ENCODE results near the gene POMT2.

POMT2 gene

GRCh38 chr14:77248666-77249065 lies 72.0 kb downstream of the POMT2 start:
- no peak overlapping the region for H3K27ac ChIP-seq (ENCODE audit: low read length)
- H3K4me3 ChIP-seq (ENCODE audit: low read length), result no peak overlapping the region
- H3K27me3 ChIP-seq (ENCODE audit: control insufficient read depth, insufficient read depth, low read length), result no peaks in the 10 kb centered on the region
- no peak overlapping the region for H3K9ac ChIP-seq (ENCODE audit: low read length)
- no peaks in the 10 kb centered on the region for H3K9me3 ChIP-seq (ENCODE audit: control insufficient read depth, low read depth, low read length)
- H3K36me3 ChIP-seq (ENCODE audit: control insufficient read depth, low read depth, low read length), result no peaks in the 10 kb centered on the region
- H3K4me1 ChIP-seq (ENCODE audit: control insufficient read depth, low read depth, low read length), result no peaks in the 10 kb centered on the region

DNA sequence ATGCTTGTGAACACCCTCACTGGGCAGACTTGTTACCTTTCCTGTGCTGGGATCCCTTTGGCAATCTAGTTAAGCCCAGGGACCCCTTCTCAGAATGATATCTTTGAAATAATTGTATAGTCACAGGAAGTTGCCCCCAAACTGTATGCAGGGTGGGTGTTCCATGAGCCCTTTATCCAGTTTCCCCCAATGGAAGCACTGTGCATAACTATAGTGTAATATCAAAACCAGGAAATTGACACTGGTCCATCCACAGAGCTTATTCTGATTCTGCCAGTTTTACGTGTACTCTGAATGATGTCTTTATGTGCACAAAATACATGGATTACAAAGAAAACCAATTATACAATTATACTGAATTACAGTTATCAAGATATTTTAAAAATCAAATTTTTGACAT lies 73.9 kb downstream of the POMT2 start:
- Histone ChIP-seq H3K9me3 (ENCODE audit: control insufficient read depth, low read depth, low read length) (no peaks in the 10 kb centered on the region), H3K9ac (ENCODE audit: low read length) (no peak overlapping the region), H3K4me1 (ENCODE audit: control insufficient read depth, low read depth, low read length) (no peaks in the 10 kb centered on the region), H3K27me3 (ENCODE audit: control insufficient read depth, insufficient read depth, low read length) (no peaks in the 10 kb centered on the region), H3K4me3 (ENCODE audit: low read length) (no peak overlapping the region), H3K27ac (ENCODE audit: low read length) (no peak overlapping the region), H3K36me3 (ENCODE audit: control insufficient read depth, low read depth, low read length) (no peaks in the 10 kb centered on the region)

DNA sequence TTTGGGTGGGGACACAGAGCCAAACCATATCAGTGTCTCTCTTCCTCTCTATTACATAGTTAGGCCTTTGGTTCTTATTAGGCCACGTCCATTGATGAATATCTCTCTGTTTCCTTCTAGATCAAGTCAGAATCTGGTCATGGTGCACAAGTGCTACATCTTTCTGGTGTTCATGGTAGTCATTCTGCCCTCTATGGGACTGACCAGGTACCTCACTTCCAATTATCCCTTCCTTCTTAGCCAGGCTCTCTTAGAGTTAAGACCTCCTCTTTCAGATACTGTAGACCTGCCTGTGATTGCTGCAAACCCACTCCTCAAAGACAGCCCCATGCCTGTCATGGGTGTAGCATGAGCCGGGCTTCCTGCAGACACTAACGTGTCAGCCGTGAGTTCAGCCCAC lies 74.9 kb downstream of the POMT2 start:
- Histone ChIP-seq H3K27ac (ENCODE audit: low read length) (no peak overlapping the region), H3K9ac (ENCODE audit: low read length) (no peak overlapping the region), H3K9me3 (ENCODE audit: control insufficient read depth, low read depth, low read length) (no peaks in the 10 kb centered on the region), H3K36me3 (ENCODE audit: control insufficient read depth, low read depth, low read length) (no peaks in the 10 kb centered on the region), H3K4me1 (ENCODE audit: control insufficient read depth, low read depth, low read length) (no peaks in the 10 kb centered on the region), H3K4me3 (ENCODE audit: low read length) (no peak overlapping the region), H3K27me3 (ENCODE audit: control insufficient read depth, insufficient read depth, low read length) (no peaks in the 10 kb centered on the region)

- H3K9me3 ChIP-seq (ENCODE audit: control insufficient read depth, low read depth, low read length), result no peaks in the 10 kb centered on the region
- no peaks in the 10 kb centered on the region for H3K4me1 ChIP-seq (ENCODE audit: control insufficient read depth, low read depth, low read length)
- no peak overlapping the region for H3K27ac ChIP-seq (ENCODE audit: low read length)
- H3K36me3 ChIP-seq (ENCODE audit: control insufficient read depth, low read depth, low read length), result no peaks in the 10 kb centered on the region
- no peaks in the 10 kb centered on the region for H3K27me3 ChIP-seq (ENCODE audit: control insufficient read depth, insufficient read depth, low read length)
- no peak overlapping the region for H3K4me3 ChIP-seq (ENCODE audit: low read length)
- no peak overlapping the region for H3K9ac ChIP-seq (ENCODE audit: low read length)
These were observed 76.8 kb downstream of the POMT2 start for GRCh38 chr14:77243853-77244252.

GRCh38 chr14:77242752-77243151 lies 77.9 kb downstream of the POMT2 start:
- H3K4me3 ChIP-seq (ENCODE audit: low read length), result no peak overlapping the region
- H3K36me3 ChIP-seq (ENCODE audit: control insufficient read depth, low read depth, low read length), result no peaks in the 10 kb centered on the region
- H3K9me3 ChIP-seq (ENCODE audit: control insufficient read depth, low read depth, low read length), result no peaks in the 10 kb centered on the region
- no peaks in the 10 kb centered on the region for H3K27me3 ChIP-seq (ENCODE audit: control insufficient read depth, insufficient read depth, low read length)
- H3K9ac ChIP-seq (ENCODE audit: low read length), result no peak overlapping the region
- H3K27ac ChIP-seq (ENCODE audit: low read length), result no peak overlapping the region
- H3K4me1 ChIP-seq (ENCODE audit: control insufficient read depth, low read depth, low read length), result no peaks in the 10 kb centered on the region

DNA sequence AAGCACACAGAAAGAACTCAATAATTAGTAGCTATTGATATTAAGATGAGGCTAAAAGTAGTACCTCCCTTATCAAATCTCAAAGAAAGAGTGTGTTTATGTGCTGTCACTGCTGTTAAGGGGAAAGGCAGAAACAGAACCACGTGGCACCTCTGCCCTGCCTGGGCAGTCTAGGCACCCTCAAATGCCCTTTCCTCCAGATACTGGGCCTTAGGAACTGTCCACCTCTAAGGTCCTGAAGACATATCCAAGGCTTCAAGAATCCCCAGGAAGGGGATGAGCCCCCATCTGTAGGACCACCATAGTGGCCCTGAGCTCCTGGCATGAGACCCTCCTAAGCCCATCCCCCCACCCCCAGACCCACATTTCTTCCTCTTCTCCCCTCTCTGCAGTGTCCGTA lies 78.7 kb downstream of the POMT2 start:
- Histone ChIP-seq H3K27ac (ENCODE audit: low read length) (no peak overlapping the region), H3K4me3 (ENCODE audit: low read length) (no peak overlapping the region)

GRCh38 chr14:77240336-77240915 lies 80.3 kb downstream of the POMT2 start:
- Histone ChIP-seq H3K9me3 (ENCODE audit: control insufficient read depth, low read depth, low read length) (no peaks in the 10 kb centered on the region), H3K9ac (ENCODE audit: low read length) (no peak overlapping the region), H3K4me3 (ENCODE audit: low read length) (no peak overlapping the region), H3K4me1 (ENCODE audit: control insufficient read depth, low read depth, low read length) (no peaks in the 10 kb centered on the region), H3K27ac (ENCODE audit: low read length) (no peak overlapping the region), H3K36me3 (ENCODE audit: control insufficient read depth, low read depth, low read length) (no peaks in the 10 kb centered on the region), H3K27me3 (ENCODE audit: control insufficient read depth, insufficient read depth, low read length) (no peaks in the 10 kb centered on the region)

More for the DNA sequence above, 78.7 kb downstream of the POMT2 start:
- no peaks in the 10 kb centered on the region for H3K9me3 ChIP-seq (ENCODE audit: control insufficient read depth, low read depth, low read length)
- H3K9ac ChIP-seq (ENCODE audit: low read length), result no peak overlapping the region
- H3K4me1 ChIP-seq (ENCODE audit: control insufficient read depth, low read depth, low read length), result no peaks in the 10 kb centered on the region
- H3K27me3 ChIP-seq (ENCODE audit: control insufficient read depth, insufficient read depth, low read length), result no peaks in the 10 kb centered on the region
- H3K36me3 ChIP-seq (ENCODE audit: control insufficient read depth, low read depth, low read length), result no peaks in the 10 kb centered on the region

- H3K4me3 ChIP-seq (ENCODE audit: low read length), result no peak overlapping the region
- no peaks in the 10 kb centered on the region for H3K9me3 ChIP-seq (ENCODE audit: control insufficient read depth, low read depth, low read length)
- H3K27me3 ChIP-seq (ENCODE audit: control insufficient read depth, insufficient read depth, low read length), result no peaks in the 10 kb centered on the region
- H3K9ac ChIP-seq (ENCODE audit: low read length), result no peak overlapping the region
- H3K36me3 ChIP-seq (ENCODE audit: control insufficient read depth, low read depth, low read length), result no peaks in the 10 kb centered on the region
- no peaks in the 10 kb centered on the region for H3K4me1 ChIP-seq (ENCODE audit: control insufficient read depth, low read depth, low read length)
- H3K27ac ChIP-seq (ENCODE audit: low read length), result no peak overlapping the region
These were observed 81.3 kb downstream of the POMT2 start for GRCh38 chr14:77239412-77239811.

GRCh38 chr14:77238996-77239395 lies 81.7 kb downstream of the POMT2 start:
- no peaks in the 10 kb centered on the region for H3K36me3 ChIP-seq (ENCODE audit: control insufficient read depth, low read depth, low read length)
- H3K4me3 ChIP-seq (ENCODE audit: low read length), result no peak overlapping the region
- no peak overlapping the region for H3K9ac ChIP-seq (ENCODE audit: low read length)
- H3K27me3 ChIP-seq (ENCODE audit: control insufficient read depth, insufficient read depth, low read length), result no peaks in the 10 kb centered on the region
- no peak overlapping the region for H3K27ac ChIP-seq (ENCODE audit: low read length)
- no peaks in the 10 kb centered on the region for H3K4me1 ChIP-seq (ENCODE audit: control insufficient read depth, low read depth, low read length)
- no peaks in the 10 kb centered on the region for H3K9me3 ChIP-seq (ENCODE audit: control insufficient read depth, low read depth, low read length)

DNA sequence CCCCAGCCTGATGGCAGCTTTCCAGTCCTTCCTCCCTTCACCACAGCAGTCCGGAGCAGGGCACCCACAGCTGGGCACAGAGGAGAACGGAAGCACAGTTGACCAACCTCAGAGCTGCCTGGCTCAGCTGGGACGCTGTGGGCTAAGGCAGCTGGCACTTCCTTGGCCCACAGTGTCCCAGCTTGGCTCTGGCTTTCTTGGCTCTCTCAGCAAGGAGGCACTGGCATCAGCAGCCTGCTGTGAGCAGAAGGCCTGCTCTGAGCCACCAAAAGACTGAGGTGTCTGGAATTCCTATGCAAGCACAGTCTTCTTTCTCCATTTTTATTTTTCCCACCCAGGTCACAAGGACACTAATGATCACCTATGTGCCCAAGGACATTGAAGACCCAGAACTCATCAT lies 82.3 kb downstream of the POMT2 start:
- no peak overlapping the region for H3K4me3 ChIP-seq (ENCODE audit: low read length)
- H3K36me3 ChIP-seq (ENCODE audit: control insufficient read depth, low read depth, low read length), result no peaks in the 10 kb centered on the region
- no peak overlapping the region for H3K9ac ChIP-seq (ENCODE audit: low read length)
- H3K4me1 ChIP-seq (ENCODE audit: control insufficient read depth, low read depth, low read length), result no peaks in the 10 kb centered on the region
- H3K9me3 ChIP-seq (ENCODE audit: control insufficient read depth, low read depth, low read length), result no peaks in the 10 kb centered on the region
- H3K27me3 ChIP-seq (ENCODE audit: control insufficient read depth, insufficient read depth, low read length), result no peaks in the 10 kb centered on the region
- no peak overlapping the region for H3K27ac ChIP-seq (ENCODE audit: low read length)

DNA sequence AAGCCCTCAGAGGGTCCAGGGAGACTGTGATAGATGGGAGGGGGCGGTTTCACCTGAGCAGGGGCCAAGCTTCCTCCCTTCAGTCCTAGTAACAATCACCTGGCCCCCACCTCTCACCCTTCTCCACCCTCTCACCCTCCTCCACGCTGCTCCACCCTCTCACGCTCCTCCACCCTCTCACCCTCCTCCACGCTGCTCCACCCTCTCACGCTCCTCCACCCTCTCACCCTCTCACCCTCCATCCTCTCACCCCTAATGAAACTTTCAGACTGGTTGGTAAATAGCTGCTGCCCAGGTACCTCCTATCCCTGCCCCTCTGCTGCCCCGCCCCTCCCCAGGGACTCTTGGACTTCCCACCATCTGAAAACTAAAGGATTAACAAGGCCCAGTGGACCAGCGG lies 83.9 kb downstream of the POMT2 start:
- Histone ChIP-seq H3K9ac (ENCODE audit: low read length) (no peak overlapping the region), H3K4me3 (ENCODE audit: low read length) (no peak overlapping the region), H3K27me3 (ENCODE audit: control insufficient read depth, insufficient read depth, low read length) (no peaks in the 10 kb centered on the region), H3K27ac (ENCODE audit: low read length) (no peak overlapping the region), H3K4me1 (ENCODE audit: control insufficient read depth, low read depth, low read length) (no peaks in the 10 kb centered on the region), H3K9me3 (ENCODE audit: control insufficient read depth, low read depth, low read length) (no peaks in the 10 kb centered on the region), H3K36me3 (ENCODE audit: control insufficient read depth, low read depth, low read length) (no peaks in the 10 kb centered on the region)

GRCh38 chr14:77231721-77232120 lies 89.0 kb downstream of the POMT2 start:
- Histone ChIP-seq H3K9ac (ENCODE audit: low read length) (no peak overlapping the region), H3K4me3 (ENCODE audit: low read length) (no peak overlapping the region), H3K27ac (ENCODE audit: low read length) (no peak overlapping the region), H3K36me3 (ENCODE audit: control insufficient read depth, low read depth, low read length) (no peaks in the 10 kb centered on the region), H3K4me1 (ENCODE audit: control insufficient read depth, low read depth, low read length) (no peaks in the 10 kb centered on the region), H3K27me3 (ENCODE audit: control insufficient read depth, insufficient read depth, low read length) (no peaks in the 10 kb centered on the region), H3K9me3 (ENCODE audit: control insufficient read depth, low read depth, low read length) (no peaks in the 10 kb centered on the region)
